Measurements from ENCODE around the gene CRIM1.

Gene CRIM1

DNA sequence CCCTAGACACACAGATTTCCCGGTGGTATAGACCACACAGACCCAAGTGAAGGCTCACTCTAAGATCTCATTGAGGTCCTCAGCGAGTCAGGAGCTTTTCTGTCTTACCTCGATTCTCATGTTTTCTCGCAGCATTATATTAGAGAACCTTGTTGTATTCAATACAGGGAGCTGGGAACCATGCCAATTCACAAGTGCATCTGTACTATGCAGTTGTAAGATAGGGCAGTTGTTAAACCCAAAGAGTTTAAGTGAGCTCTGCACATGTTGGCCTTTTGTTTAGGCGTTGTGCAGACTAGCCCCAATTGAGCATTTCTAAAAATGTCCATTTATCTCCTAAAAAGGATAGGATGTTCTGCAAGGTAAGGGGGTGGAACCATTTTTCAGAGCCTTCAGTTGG is 182.8 kb downstream of the CRIM1 start:
- no peak for DNase-seq (ENCODE audit: low read depth)
- TF ChIP-seq, protein P1, sequence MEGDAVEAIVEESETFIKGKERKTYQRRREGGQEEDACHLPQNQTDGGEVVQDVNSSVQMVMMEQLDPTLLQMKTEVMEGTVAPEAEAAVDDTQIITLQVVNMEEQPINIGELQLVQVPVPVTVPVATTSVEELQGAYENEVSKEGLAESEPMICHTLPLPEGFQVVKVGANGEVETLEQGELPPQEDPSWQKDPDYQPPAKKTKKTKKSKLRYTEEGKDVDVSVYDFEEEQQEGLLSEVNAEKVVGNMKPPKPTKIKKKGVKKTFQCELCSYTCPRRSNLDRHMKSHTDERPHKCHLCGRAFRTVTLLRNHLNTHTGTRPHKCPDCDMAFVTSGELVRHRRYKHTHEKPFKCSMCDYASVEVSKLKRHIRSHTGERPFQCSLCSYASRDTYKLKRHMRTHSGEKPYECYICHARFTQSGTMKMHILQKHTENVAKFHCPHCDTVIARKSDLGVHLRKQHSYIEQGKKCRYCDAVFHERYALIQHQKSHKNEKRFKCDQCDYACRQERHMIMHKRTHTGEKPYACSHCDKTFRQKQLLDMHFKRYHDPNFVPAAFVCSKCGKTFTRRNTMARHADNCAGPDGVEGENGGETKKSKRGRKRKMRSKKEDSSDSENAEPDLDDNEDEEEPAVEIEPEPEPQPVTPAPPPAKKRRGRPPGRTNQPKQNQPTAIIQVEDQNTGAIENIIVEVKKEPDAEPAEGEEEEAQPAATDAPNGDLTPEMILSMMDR (IDR thresholded peaks at IDR 0.05; ENCODE audit: control insufficient read depth, insufficient read depth, low read depth, low read length, missing control alignments): no peak

DNA sequence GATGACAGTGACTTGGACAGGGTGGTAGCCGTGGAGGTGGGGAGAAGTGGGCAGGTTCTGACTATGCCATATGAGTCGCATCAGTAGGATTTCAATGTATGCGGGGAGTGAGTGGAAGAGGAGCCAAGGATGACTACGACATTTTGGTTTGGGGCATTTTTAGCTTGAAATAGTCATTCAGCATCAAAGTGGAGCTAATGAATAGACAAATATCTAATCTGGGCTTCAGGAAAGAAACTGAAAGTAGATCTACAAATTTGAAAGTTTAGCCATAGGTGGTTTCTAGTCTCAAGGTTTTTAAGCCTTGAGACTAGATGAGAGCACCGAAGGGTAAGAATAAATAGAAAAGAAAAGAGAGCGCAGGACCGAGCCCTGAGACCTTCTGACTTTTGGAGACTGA is 184.1 kb downstream of the CRIM1 start:
- TF ChIP-seq, protein P1 (IDR thresholded peaks at IDR 0.05; ENCODE audit: control insufficient read depth, insufficient read depth, low read depth, low read length, missing control alignments): no peak
- no peak overlapping the region for H3K4me3 ChIP-seq (ENCODE audit: control insufficient read depth, low read depth, low read length)
- no peak for DNase-seq (ENCODE audit: low read depth)

More for the DNA sequence above, 182.8 kb downstream of the CRIM1 start:
- H3K4me3 ChIP-seq (ENCODE audit: control insufficient read depth, low read depth, low read length): no peak overlapping the region

DNA sequence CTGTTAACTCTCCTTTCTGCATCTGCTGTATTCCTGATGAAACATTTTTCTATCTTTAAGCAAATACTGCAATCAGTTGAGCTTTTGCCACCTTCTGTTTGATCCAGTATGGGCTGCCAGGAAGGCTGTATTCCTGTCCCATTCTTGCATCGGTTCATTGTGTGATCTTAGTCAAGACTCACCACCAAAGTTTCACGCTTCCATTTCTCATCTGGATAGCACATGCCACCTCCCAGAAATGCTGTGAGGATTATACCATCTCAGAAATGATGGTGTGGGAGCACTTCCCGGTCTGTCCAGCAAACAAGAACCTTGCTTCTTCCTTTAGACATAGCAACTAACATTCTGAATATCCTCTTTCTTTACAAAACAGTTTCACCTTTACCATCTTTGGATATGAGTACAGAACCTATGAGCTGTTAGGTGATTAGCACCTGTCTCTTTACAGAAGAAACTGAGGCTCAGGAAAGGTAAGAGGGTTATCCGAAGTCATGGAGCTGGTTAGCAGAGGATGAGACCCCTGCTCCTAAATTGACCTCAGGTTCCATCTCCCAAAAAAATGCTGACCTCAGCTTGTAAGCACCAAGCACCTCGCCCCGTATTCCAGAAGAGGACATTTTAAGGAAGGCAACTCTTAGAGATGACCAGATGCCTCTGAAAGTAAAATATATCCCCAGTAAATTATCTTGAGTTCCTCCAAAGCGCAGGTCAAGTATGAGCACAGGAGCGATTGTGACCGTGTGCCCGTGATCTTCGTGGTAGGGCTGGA is 185.6 kb downstream of the CRIM1 start:
- no peak for DNase-seq (ENCODE audit: low read depth)
- H3K4me3 ChIP-seq (ENCODE audit: control insufficient read depth, low read depth, low read length): no peak overlapping the region
- TF ChIP-seq, protein P1 (IDR thresholded peaks at IDR 0.05; ENCODE audit: control insufficient read depth, insufficient read depth, low read depth, low read length, missing control alignments): no peak

DNA sequence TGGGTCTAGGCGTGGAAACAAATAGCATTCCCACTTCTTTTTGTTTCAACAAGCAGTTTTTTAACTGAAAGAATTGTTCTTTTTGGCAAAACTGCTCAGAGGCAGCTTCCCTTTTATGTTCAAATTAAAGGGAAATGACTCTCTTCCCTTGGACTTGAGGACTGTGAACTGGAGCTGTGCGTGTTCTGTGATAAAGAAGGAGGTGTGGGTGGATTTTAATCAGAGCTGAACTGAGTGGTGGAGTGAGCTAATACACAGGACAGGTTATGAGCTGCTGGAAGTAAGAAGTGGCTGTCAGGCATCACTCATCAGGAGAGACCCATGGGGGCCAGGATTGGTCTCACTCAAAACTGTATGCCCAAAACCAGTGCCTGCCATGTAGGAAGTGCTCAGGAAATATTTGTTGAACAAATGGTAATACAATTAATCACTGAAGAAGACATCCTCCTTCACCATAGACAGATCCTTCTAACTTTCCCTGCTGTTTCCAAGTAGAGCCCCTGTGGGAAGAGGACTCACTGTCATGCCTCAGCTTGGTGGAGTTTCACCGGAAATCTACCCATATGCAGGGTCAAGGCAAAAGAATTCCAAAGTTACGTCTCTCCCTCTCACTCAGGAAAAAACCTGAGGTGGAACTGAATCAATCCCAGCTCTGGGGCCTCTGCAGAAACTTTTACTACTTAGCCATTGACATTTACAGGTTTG is 186.5 kb downstream of the CRIM1 start:
- H3K4me3 ChIP-seq (ENCODE audit: control insufficient read depth, low read depth, low read length): no peak overlapping the region
- TF ChIP-seq, protein P1 (IDR thresholded peaks at IDR 0.05; ENCODE audit: control insufficient read depth, insufficient read depth, low read depth, low read length, missing control alignments): no peak
- DNase-seq (ENCODE audit: low read depth): no peak

DNA sequence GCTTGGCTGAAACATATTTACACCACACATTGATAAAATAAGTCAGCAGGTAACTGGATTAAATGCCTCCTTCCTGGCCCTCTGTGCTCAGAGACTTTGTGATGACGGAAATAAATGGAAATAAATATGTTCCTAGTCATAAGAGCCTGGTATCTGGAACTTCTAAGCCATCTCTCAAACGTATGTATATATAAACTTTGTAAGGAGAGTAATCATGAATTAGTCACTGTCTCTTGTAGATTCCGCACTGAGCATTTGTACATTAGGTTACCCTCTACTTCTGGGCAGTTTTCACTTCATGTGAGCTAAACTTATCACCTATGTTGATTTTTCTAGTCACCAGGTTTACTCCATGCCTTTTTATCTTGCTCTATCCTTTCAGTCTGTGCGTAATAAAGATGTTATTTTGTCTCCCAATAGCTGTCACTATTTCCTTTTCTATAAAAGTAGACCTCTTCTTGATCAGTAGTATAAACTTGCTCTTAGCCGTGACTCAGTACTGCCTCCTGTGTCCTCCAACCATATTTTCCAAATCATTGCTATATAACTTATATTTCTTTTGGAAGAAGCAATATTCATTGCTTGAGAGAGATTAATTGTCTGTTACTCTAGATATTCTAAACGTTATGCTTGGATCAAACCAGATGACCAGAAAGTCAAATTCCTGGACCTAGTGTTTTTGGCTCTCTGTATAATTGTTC is 189.2 kb downstream of the CRIM1 start:
- TF ChIP-seq, protein P1 (IDR thresholded peaks at IDR 0.05; ENCODE audit: control insufficient read depth, insufficient read depth, low read depth, low read length, missing control alignments): peak; percentile 37
- no peak for DNase-seq (ENCODE audit: low read depth)
- H3K4me3 ChIP-seq (ENCODE audit: control insufficient read depth, low read depth, low read length): no peak overlapping the region

DNA sequence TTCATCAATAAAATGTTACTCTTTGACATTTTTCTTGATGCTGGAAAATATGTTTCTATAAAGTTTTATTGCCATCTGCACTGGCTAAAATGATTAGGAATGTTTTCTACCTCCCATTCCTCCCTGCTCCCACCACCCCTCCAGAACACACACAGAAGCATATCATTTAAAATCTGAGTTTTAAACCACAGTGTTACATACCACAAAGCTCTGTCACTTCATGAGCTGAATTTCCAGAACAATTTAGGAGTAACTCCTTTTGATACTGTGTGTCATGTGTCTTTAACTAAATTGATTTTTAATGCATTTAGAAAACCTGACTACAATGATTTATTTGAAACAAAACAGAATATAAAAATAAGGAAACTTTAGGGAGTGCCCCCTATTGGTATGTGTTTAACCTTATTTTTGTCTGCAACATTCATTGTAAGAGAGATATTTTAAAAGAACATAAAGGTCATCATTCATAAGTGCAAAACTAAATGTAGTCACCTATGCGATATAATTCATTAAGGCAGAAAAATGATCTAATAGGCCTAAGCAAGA is 190.4 kb downstream of the CRIM1 start:
- no peak for DNase-seq (ENCODE audit: low read depth)
- no peak overlapping the region for H3K4me3 ChIP-seq (ENCODE audit: control insufficient read depth, low read depth, low read length)
- TF ChIP-seq, protein P1 (IDR thresholded peaks at IDR 0.05; ENCODE audit: control insufficient read depth, insufficient read depth, low read depth, low read length, missing control alignments): no peak
